HG02885 (cell line): ENCODE data around the gene VWA5B1.
"Not testable (repeated sequence)": the region's sequence is repeated elsewhere in the genome, so short reads cannot be mapped to it uniquely, and the experiment has no call there.

Experiments
- ATAC-seq: cut with Tn5 transposase; IDR thresholded peaks from one replicate; pipeline ENCODE4 v1.9.1; 2021; ENCODE audit warnings: mild to moderate bottlenecking; ENCODE audit not compliant: unreplicated experiment, poor library complexity

Gene VWA5B1

GRCh38 chr1:20280341-20280740 is 10.3 kb upstream of the VWA5B1 start:
- no peak for ATAC-seq

GRCh38 chr1:20280906-20281305 is 9.8 kb upstream of the VWA5B1 start:
- ATAC-seq: no peak

GRCh38 chr1:20281801-20282200 is 8.9 kb upstream of the VWA5B1 start:
- ATAC-seq: no peak

GRCh38 chr1:20282533-20282932 is 8.1 kb upstream of the VWA5B1 start:
- no peak for ATAC-seq

DNA sequence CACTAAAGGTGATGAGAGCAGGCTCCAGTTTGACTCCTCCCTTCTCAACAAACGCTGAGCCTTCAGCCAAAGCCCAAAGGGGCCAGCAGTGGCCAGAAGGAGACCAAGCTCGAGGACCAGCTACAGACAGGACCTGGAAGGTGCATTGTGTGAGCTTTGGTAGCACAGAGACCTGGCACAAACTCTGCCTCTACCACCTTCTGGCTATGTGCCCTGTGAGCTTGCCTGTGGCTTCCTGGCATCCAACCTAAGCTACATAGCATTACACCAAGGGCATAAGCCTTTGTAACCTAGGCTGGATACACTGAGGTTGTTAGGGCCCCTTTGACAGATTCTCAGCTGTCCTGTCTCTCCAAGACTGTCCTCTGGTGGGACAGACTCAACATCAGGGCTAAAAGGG is 6.6 kb upstream of the VWA5B1 start:
- ATAC-seq: no peak

GRCh38 chr1:20284625-20285024 is 6.0 kb upstream of the VWA5B1 start:
- no peak for ATAC-seq

DNA sequence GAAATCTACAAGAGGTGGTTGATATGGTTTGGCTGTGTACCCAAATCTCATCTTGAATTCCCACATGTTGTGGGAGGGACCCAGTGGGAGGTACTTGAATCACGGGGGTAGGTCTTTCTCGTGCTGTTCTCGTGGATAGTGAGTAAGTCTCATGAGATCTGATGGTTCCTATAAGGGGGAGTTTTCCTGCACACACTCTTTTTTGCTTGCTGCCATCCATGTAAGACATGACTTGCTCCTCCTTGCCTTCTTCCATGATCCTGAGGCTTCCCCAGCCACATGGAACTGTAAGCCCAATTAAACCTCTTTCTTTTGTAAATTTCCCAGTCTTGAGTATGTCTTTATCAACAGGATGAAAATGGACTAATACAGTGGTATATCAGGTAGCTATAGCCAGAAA is 5.2 kb upstream of the VWA5B1 start:
- ATAC-seq: no peak

GRCh38 chr1:20287696-20288095 is 3.0 kb upstream of the VWA5B1 start:
- not testable (repeated sequence) for ATAC-seq

GRCh38 chr1:20291645-20292084 is 990 bp downstream of the VWA5B1 start:
- no peak for ATAC-seq

DNA sequence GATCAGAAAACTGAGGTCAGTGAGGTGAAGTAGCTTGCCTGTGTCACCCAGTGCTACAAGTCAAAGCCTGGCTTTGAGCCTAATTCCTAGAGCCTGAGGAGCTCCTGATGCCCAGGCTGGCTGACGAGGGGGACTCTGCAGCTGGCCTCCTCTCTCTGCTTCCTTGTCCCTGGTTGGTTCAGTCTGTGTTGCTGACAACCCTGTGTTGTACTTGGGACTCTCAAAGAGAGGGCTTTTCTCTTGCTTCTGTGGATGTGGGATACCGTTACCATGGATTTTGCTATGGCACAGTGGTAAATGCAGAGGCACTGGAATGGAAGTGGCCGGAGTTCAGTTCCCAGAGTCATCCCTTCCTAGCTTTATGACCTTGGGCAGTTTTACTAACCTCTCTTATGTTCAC is 8.0 kb downstream of the VWA5B1 start:
- ATAC-seq: no peak

DNA sequence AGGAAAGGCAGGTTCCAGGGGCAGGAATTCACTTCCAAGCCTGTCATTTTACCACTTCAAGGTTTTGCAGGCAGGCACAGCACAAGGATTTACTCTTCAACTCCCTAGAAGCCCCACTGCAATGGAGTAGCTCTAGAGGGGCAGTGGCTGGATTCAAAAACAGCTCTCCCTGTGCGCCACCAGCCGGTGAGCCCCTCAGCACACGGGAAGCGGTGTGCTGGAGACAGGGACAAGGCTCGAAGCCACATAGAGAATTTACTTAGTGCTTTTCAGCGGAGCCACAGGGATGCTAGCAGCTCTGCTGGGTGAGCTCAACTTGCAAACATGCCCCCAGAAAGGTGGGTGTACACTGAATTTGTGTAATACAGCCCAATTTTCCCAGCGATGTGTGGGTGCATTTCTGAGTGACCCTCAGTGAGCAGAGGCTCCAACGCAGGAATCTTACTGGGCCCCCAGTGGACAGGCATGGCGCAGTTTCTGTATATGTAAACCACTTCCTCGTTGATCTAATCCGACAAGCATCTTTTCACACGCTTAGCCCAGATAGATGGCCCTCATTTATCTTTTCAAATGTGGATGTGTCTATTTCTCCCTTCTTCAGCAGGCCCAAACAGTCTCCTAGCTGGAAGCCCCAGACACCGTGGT is 10.9 kb downstream of the VWA5B1 start:
- ATAC-seq: no peak

DNA sequence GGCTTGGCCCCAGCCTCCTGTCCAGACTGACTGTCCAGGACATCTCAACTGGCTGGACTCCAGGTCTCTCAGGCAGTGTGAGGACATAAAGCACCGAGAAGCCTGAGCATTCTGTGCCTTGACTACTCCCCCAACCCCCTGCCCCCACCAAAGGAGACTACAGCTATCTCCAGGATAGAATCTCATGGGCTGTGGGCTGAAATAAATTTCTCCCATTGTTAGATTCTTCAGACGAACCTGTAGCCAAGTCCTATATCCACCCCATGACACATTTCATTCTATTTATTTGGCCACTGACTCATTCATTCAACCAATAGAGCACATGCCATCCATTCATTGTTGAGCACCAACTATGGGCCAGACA is 11.4 kb downstream of the VWA5B1 start:
- no peak for ATAC-seq

DNA sequence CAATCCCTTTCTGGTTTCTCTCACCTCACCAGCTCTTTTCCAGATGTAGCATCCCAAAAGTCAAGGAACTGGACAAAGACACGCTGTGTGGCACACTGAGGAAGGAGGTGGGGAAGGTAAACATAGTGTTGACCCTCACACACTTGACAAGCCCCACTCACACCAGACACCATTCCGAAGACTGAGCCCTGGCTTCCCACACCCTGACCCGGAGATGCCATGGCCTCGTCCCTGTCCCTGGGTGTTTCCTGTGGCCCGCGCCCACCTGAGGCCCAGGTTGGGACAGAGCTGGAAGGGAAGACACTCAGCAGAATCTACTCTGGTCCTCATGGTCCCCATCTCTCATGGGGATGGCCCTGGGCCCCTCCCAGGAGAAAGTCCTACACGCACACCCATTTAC is 16.4 kb downstream of the VWA5B1 start:
- ATAC-seq: no peak

GRCh38 chr1:20308569-20308968 is 17.9 kb downstream of the VWA5B1 start:
- ATAC-seq: no peak

DNA sequence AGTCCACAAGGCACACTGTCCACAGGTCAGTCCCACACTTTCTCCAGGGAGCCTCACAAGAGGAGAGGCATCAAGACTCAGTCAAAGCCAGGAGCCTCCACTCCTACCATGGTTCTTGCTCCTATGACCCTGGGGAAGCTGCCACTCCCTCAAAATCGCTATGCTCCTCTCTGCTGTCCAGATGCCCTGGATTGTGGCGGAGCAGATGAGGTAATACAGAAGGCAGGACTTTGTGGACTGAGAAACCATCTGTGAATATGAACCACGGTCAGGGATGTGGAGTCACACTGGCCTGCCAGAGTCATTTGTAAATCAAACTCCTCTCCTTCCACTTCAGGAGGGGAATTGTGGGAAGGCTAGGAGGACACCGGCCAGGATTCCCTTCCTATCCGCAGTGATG is 20.6 kb downstream of the VWA5B1 start:
- ATAC-seq: no peak

- ATAC-seq: no peak
Observed at GRCh38 chr1:20312310-20312709, 21.6 kb downstream of the VWA5B1 start.

- ATAC-seq: no peak
Observed at GRCh38 chr1:20312818-20313217, 22.1 kb downstream of the VWA5B1 start.

GRCh38 chr1:20317471-20317870 is 26.8 kb downstream of the VWA5B1 start:
- ATAC-seq: no peak

DNA sequence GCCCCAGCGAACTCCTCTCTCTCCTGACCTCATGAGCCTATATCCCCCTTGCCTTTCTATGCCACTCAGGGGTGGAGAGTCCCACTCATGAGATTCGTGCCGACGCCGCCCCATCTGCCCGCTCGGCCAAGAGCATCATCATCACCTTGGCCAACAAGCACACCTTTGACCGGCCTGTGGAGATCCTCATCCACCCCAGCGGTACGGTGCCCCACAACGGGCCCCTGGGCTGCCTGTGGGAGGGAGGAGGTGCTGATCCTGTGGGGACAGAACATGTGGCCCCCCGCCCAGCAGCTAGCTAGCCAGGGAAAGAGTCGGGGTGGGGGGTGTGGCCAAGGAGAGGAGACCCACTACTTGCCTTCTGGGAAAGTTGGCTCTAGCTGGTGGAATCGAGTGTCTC is 27.8 kb downstream of the VWA5B1 start:
- no peak for ATAC-seq

GRCh38 chr1:20318971-20319370 is 28.3 kb downstream of the VWA5B1 start:
- ATAC-seq: no peak

GRCh38 chr1:20319456-20320220 is 29.0 kb downstream of the VWA5B1 start:
- no peak for ATAC-seq

DNA sequence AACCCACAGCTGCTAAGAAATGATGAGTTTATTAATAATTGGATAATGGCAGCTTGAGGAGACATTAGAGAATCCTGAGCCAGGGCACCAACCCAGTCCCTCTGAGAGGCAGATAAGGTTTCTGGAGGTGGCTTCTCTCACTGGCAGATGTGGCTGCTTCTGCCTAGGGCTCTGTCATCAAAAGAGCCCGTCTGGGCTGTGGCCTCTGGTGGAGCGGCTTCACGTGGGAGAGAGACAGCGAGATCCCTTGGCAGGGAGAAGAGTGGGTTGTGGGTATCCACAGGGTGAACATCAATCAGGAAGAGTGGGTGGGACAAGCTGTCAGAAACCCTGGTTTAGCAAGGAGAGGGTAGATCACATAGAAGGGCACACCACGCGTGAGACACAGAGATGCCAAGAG is 30.0 kb downstream of the VWA5B1 start:
- ATAC-seq: no peak
